ENCODE data around the gene ZBTB48. TPM values are rescaled to one million over a fixed set of nuclear protein-coding genes. Genes with fewer than 3 reads are reported as not detected.
A peak's percentile ranks its signal among the peaks of the same experiment; 100 is the strongest.
"Not testable (repeated sequence)": the region's sequence is repeated elsewhere in the genome, so short reads cannot be mapped to it uniquely, and the experiment has no call there.

Gene ZBTB48
- total RNA-seq, 1 donor from 2014 or later, result 11.0 TPM

- no peak for DNase-seq
Measured at GRCh38 chr1:6592441-6592840, 12.6 kb downstream of the ZBTB48 start.

- DNase-seq, result no peak
Measured at GRCh38 chr1:6592865-6593593, 13.2 kb downstream of the ZBTB48 start.

GRCh38 chr1:6593810-6594209 is 14.0 kb downstream of the ZBTB48 start:
- no peak for DNase-seq

- no peak for DNase-seq
Measured at GRCh38 chr1:6594977-6595740, 15.4 kb downstream of the ZBTB48 start.

- DNase-seq, result no peak
Measured at GRCh38 chr1:6596351-6596750, 16.6 kb downstream of the ZBTB48 start.

GRCh38 chr1:6596886-6597776 is 17.3 kb downstream of the ZBTB48 start:
- no peak for DNase-seq

- DNase-seq, result no peak
Measured at GRCh38 chr1:6597777-6598131, 18.0 kb downstream of the ZBTB48 start.

GRCh38 chr1:6599141-6599975 is 19.6 kb downstream of the ZBTB48 start:
- no peak for DNase-seq

- DNase-seq, result not testable (repeated sequence)
Measured at GRCh38 chr1:6599991-6600390, 20.2 kb downstream of the ZBTB48 start.

GRCh38 chr1:6600410-6601048 is 20.7 kb downstream of the ZBTB48 start:
- DNase-seq, result no peak

GRCh38 chr1:6601049-6601922 is 21.5 kb downstream of the ZBTB48 start:
- DNase-seq, result peak; percentile 47

GRCh38 chr1:6601923-6602668 is 22.3 kb downstream of the ZBTB48 start:
- no peak for DNase-seq

- DNase-seq, result peak; percentile 88
Measured at GRCh38 chr1:6602669-6603237, 23.0 kb downstream of the ZBTB48 start, which contains the start of gene KLHL21. KLHL21 (minus strand) TSS chr1:6602869; CDS start chr1:6602817, 52 bp downstream.

GRCh38 chr1:6603238-6603914 is 23.6 kb downstream of the ZBTB48 start:
- peak; percentile 85 for DNase-seq

GRCh38 chr1:6603915-6604558 is 24.2 kb downstream of the ZBTB48 start:
- peak; percentile 81 for DNase-seq

- DNase-seq, result peak; percentile 36
Measured at GRCh38 chr1:6612641-6613360, 33.0 kb downstream of the ZBTB48 start.

- peak; percentile 99 for DNase-seq
Measured at GRCh38 chr1:6613361-6614018, 33.7 kb downstream of the ZBTB48 start, which contains the start of gene PHF13. PHF13 (plus strand) TSS chr1:6613731; CDS start chr1:6614067, 336 bp downstream.

Measured in skin of body (tissue), 2 donors.